Measurements from ENCODE around the gene XPR1.
A peak's percentile ranks its signal among the peaks of the same experiment; 100 is the strongest.

Gene XPR1

DNA sequence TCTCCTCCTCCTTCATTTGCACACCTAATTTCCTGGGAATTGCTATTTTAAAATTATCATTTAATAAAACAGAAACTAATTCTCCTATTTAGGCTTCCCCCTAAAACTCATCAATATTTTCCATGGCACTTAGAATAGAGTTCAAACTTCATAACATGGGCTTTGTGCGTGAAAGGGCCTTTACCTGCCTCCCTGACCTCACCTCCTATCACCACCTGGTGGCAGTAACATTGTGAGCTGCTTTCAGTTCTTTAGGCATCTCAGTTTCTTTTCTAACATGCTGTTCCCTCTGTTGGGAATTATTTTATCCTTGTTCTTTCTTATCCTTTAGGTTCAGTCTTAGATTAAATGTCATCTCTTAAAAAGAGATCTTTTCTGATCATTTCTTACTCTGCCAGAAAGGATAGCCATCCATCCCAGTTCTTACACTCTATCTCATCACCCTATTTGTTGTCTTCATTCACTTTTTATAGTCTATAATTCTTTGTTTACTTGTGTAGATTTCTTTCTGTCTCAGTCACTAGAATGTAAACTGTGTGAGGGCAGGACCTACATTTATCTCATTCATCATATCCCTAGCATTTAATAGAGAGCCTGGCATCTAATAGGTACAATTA lies 147.1 kb downstream of the XPR1 start:
- no peak overlapping the region for H3K4me3 ChIP-seq (ENCODE audit: low read length)
- TF ChIP-seq, protein P1, sequence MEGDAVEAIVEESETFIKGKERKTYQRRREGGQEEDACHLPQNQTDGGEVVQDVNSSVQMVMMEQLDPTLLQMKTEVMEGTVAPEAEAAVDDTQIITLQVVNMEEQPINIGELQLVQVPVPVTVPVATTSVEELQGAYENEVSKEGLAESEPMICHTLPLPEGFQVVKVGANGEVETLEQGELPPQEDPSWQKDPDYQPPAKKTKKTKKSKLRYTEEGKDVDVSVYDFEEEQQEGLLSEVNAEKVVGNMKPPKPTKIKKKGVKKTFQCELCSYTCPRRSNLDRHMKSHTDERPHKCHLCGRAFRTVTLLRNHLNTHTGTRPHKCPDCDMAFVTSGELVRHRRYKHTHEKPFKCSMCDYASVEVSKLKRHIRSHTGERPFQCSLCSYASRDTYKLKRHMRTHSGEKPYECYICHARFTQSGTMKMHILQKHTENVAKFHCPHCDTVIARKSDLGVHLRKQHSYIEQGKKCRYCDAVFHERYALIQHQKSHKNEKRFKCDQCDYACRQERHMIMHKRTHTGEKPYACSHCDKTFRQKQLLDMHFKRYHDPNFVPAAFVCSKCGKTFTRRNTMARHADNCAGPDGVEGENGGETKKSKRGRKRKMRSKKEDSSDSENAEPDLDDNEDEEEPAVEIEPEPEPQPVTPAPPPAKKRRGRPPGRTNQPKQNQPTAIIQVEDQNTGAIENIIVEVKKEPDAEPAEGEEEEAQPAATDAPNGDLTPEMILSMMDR (IDR thresholded peaks at IDR 0.05; ENCODE audit: insufficient read depth, low read depth, low read length, missing control alignments) = peak; percentile 75
- peak; percentile 41 for DNase-seq (ENCODE audit: low read depth)

DNA sequence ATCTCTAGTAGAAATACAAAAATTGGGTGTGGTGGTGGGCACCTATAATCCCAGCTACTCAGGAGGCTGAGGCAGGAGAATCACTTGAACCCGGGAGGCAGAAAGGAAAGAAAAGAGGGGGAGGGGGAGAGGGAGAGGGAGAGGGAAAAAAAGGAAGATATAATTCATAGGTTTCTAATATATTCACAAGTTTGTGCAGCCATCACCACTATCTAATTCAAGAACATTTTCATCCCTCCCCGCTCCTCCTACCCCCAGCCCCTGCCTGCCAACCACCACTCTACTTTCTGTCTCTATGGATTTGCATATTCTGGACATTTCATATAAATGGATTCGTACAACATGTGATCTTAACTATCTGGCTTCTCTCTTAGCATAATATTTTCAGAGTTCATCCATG lies 147.8 kb downstream of the XPR1 start:
- TF ChIP-seq, protein P1 (IDR thresholded peaks at IDR 0.05; ENCODE audit: insufficient read depth, low read depth, low read length, missing control alignments) = no peak
- no peak overlapping the region for H3K4me3 ChIP-seq (ENCODE audit: low read length)
- DNase-seq (ENCODE audit: low read depth) = no peak

DNA sequence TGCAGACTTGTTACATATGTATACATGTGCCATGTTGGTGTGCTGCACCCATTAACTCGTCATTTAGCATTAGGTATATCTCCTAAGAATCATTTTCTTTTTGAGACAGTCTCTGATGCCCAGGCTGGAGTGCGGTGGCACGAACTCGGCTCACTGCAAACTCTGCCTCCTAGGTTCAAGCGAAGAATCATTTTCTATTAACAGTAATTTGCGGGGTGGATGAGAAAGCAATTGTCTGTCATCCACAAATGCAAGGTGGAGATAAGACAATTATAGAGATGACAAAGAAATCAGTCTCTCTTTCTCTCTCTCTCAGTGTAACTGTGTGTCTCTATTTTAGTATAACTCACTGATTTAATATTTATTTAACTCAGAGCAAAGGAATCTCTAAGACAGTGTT lies 149.9 kb downstream of the XPR1 start:
- DNase-seq (ENCODE audit: low read depth) = no peak
- H3K4me3 ChIP-seq (ENCODE audit: low read length) = no peak overlapping the region
- TF ChIP-seq, protein P1 (IDR thresholded peaks at IDR 0.05; ENCODE audit: insufficient read depth, low read depth, low read length, missing control alignments) = no peak

- H3K4me3 ChIP-seq (ENCODE audit: low read length) = no peak overlapping the region
- DNase-seq (ENCODE audit: low read depth) = no peak
- TF ChIP-seq, protein P1 (IDR thresholded peaks at IDR 0.05; ENCODE audit: insufficient read depth, low read depth, low read length, missing control alignments) = no peak
Observed at GRCh38 chr1:180785291-180785690, 153.5 kb downstream of the XPR1 start.

GRCh38 chr1:180785887-180786286 lies 154.1 kb downstream of the XPR1 start:
- TF ChIP-seq, protein P1 (IDR thresholded peaks at IDR 0.05; ENCODE audit: insufficient read depth, low read depth, low read length, missing control alignments) = no peak
- H3K4me3 ChIP-seq (ENCODE audit: low read length) = no peak overlapping the region
- DNase-seq (ENCODE audit: low read depth) = no peak

GRCh38 chr1:180786624-180787023 lies 154.8 kb downstream of the XPR1 start:
- TF ChIP-seq, protein P1 (IDR thresholded peaks at IDR 0.05; ENCODE audit: insufficient read depth, low read depth, low read length, missing control alignments) = no peak
- no peak overlapping the region for H3K4me3 ChIP-seq (ENCODE audit: low read length)
- peak; percentile 16 for DNase-seq (ENCODE audit: low read depth)

DNA sequence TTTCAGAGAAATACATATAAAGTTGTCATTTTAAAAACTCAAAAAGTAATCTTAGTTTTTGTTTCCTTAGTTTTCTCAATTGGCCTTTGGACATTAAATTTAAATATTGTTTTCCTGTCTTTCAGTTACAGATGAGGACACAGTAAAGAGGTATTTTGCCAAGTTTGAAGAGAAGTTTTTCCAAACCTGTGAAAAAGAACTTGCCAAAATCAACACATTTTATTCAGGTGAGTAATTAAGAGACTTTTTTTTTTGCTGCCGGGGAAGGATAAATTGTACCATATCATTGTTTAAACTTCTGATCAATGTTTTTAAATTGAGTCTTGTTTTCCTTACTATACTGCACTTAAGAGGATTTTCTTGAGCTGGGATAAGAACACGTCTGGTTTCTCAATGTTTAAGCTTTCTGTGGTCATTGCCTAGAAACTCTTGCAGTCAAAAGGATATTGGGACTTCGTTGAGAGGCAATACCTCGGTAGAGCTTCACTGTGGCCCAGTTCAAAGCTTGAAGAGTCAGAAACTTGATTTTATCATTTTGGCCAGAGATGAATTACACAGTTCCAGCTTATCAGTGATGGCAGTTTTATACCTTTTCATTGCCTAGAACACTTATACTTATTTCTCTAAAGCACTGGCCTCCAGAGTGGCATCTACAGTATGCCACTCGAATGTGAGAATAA lies 155.9 kb downstream of the XPR1 start:
- H3K4me3 ChIP-seq (ENCODE audit: low read length) = no peak overlapping the region
- TF ChIP-seq, protein P1 (IDR thresholded peaks at IDR 0.05; ENCODE audit: insufficient read depth, low read depth, low read length, missing control alignments) = no peak
- no peak for DNase-seq (ENCODE audit: low read depth)

Data from epithelial cell of esophagus (primary cell).